Neutrophil (primary cell): ENCODE results near the gene STARD13.

Experiments used
- H3K27ac ChIP-seq: fragments of 200-600 bp; sonication (generic); 2 replicates; pipeline ENCODE4 v1.5.1; 2016; ENCODE audit warnings: mild to moderate bottlenecking, moderate library complexity
- H3K27me3 ChIP-seq: fragments of 200-600 bp; sonication (generic); 2 replicates; pipeline ENCODE4 v1.6.0; 2016; ENCODE audit warnings: mild to moderate bottlenecking
- H3K36me3 ChIP-seq: fragments of 200-600 bp; sonication (generic); 2 replicates; pipeline ENCODE4 v1.5.1; 2017
- H3K4me1 ChIP-seq, 2 experiments: fragments of 200-600 bp in 1 of 2; sonication (generic) in 1 of 2; 1 replicate in 1 of 2; 2 replicates in 1 of 2; pipeline versions ENCODE4 v1.5.1 to v1.6.1; 2013 to 2016; ENCODE audit warnings: low read depth in 1 of 2, low read length in 1 of 2, mild to moderate bottlenecking in 1 of 2, moderate library complexity in 1 of 2; ENCODE audit not compliant: control insufficient read depth in 1 of 2, insufficient read depth in 1 of 2
- H3K4me3 ChIP-seq, 2 experiments: fragments of 200-600 bp in 1 of 2; sonication (generic) in 1 of 2; 1 replicate in 1 of 2; 2 replicates in 1 of 2; pipeline ENCODE4 v1.5.1; 2013 to 2016; ENCODE audit warnings: low read depth in 1 of 2, low read length in 1 of 2, mild to moderate bottlenecking in 1 of 2, moderate library complexity in 1 of 2
- H3K9me3 ChIP-seq: fragments of 200-600 bp; sonication (generic); 2 replicates; pipeline ENCODE4 v1.5.1; 2016
- CTCF ChIP-seq: fragments of 200-600 bp; sonication (generic); IDR thresholded peaks from 2 replicates; pipeline ENCODE4 v1.5.1; 2016; ENCODE audit warnings: antibody characterized with exemption

Gene STARD13

GRCh38 chr13:33105387-33106005, 180.1 kb downstream of the STARD13 start:
- no peak overlapping the region for H3K27ac ChIP-seq
- H3K4me1 ChIP-seq: no peaks in the 10 kb centered on the region
- TF ChIP-seq CTCF: no peak
- no peaks in the 10 kb centered on the region for H3K9me3 ChIP-seq
- no peaks in the 10 kb centered on the region for H3K27me3 ChIP-seq
- H3K4me3 ChIP-seq: no peak overlapping the region
- no peaks in the 10 kb centered on the region for H3K36me3 ChIP-seq

GRCh38 chr13:33103457-33103856, 182.1 kb downstream of the STARD13 start:
- Histone ChIP-seq H3K9me3 (no peaks in the 10 kb centered on the region), H3K4me1 (no peaks in the 10 kb centered on the region), H3K27me3 (no peaks in the 10 kb centered on the region), H3K36me3 (no peaks in the 10 kb centered on the region), H3K4me3 (no peak overlapping the region), H3K27ac (no peak overlapping the region)
- no peak for TF ChIP-seq CTCF

- Histone ChIP-seq H3K4me3 (no peak overlapping the region), H3K9me3 (no peaks in the 10 kb centered on the region), H3K36me3 (no peaks in the 10 kb centered on the region), H3K4me1 (no peaks in the 10 kb centered on the region), H3K27me3 (no peaks in the 10 kb centered on the region), H3K27ac (no peak overlapping the region)
- no peak for TF ChIP-seq CTCF
Measured at GRCh38 chr13:33101835-33102234, 183.7 kb downstream of the STARD13 start.

GRCh38 chr13:33100886-33101285, 184.7 kb downstream of the STARD13 start:
- no peak overlapping the region for H3K4me3 ChIP-seq
- no peaks in the 10 kb centered on the region for H3K27me3 ChIP-seq
- no peaks in the 10 kb centered on the region for H3K9me3 ChIP-seq
- H3K36me3 ChIP-seq: no peaks in the 10 kb centered on the region
- no peaks in the 10 kb centered on the region for H3K4me1 ChIP-seq
- no peak overlapping the region for H3K27ac ChIP-seq
- TF ChIP-seq CTCF: no peak

- no peak for TF ChIP-seq CTCF
- Histone ChIP-seq H3K36me3 (no peaks in the 10 kb centered on the region), H3K4me1 (no peaks in the 10 kb centered on the region), H3K27ac (no peak overlapping the region), H3K4me3 (no peak overlapping the region), H3K27me3 (no peaks in the 10 kb centered on the region), H3K9me3 (no peaks in the 10 kb centered on the region)
Measured at GRCh38 chr13:33099860-33100259, 185.7 kb downstream of the STARD13 start.
